Measurements from ENCODE around the gene NCAPG2. TPM values are rescaled to one million over a fixed set of nuclear protein-coding genes. Genes with fewer than 3 reads are reported as not detected.
"Not testable (repeated sequence)": the region's sequence is repeated elsewhere in the genome, so short reads cannot be mapped to it uniquely, and the experiment has no call there.

The NCAPG2 gene
- total and polyA plus RNA-seq, 2 donors (not counting 1 experiment from before 2014, with no cell fraction given), result 10.9 to 18.7 TPM

DNA sequence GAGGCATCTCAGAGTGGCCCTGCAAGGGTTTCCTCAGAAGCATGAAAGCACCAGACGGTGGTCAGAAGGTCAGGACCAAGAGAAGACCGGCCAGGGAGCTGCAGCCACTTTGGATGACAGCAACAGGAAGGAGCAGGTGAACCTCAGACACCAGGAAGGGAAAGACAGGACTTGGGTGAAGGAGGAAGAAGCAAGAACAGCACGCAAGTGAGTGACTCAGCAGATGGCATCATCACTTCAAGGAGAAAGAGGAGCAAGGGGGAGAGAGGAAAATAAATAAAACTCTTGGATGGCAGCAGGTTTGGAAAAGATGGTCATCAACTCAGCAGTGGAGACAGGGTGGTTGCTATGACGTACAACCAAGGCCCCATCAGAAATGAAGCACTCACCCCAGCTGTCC lies 31.6 kb downstream of the NCAPG2 start:
- H3K4me1 ChIP-seq (ENCODE audit: control insufficient read depth, extremely low read depth, insufficient read depth, low read length), result no peaks in the 10 kb centered on the region
- no peaks in the 10 kb centered on the region for H3K27me3 ChIP-seq (ENCODE audit: control insufficient read depth, insufficient read depth, low read length)
- H3K27ac ChIP-seq (ENCODE audit: insufficient read depth, low read length), result no peak overlapping the region
- H3K4me2 ChIP-seq (ENCODE audit: extremely low read depth, insufficient read depth, low read length), result no peak overlapping the region
- H3K9me3 ChIP-seq (ENCODE audit: control insufficient read depth, insufficient read depth, low read depth, low read length), result no peaks in the 10 kb centered on the region
- no peaks in the 10 kb centered on the region for H4K20me1 ChIP-seq (ENCODE audit: control insufficient read depth, extremely low read depth, insufficient read depth, low read length)
- no peak overlapping the region for H3K4me3 ChIP-seq (replicated peaks in 1 of 4; ENCODE audit: control extremely low read depth in 1 of 4, insufficient read depth in 1 of 4, low read depth in 3 of 4, low read length in 4 of 4)
- H3K79me2 ChIP-seq (ENCODE audit: control insufficient read depth, insufficient read depth, low read length), result no peaks in the 10 kb centered on the region
- DNase-seq (ENCODE audit: low read depth in 2 of 2), result peak; percentile 24 to 40
- no peak overlapping the region for H2AFZ ChIP-seq (ENCODE audit: low read length)
- H3K9ac ChIP-seq (ENCODE audit: insufficient read depth, low read length), result no peak overlapping the region
- TF ChIP-seq, protein P1, sequence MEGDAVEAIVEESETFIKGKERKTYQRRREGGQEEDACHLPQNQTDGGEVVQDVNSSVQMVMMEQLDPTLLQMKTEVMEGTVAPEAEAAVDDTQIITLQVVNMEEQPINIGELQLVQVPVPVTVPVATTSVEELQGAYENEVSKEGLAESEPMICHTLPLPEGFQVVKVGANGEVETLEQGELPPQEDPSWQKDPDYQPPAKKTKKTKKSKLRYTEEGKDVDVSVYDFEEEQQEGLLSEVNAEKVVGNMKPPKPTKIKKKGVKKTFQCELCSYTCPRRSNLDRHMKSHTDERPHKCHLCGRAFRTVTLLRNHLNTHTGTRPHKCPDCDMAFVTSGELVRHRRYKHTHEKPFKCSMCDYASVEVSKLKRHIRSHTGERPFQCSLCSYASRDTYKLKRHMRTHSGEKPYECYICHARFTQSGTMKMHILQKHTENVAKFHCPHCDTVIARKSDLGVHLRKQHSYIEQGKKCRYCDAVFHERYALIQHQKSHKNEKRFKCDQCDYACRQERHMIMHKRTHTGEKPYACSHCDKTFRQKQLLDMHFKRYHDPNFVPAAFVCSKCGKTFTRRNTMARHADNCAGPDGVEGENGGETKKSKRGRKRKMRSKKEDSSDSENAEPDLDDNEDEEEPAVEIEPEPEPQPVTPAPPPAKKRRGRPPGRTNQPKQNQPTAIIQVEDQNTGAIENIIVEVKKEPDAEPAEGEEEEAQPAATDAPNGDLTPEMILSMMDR (conservative IDR thresholded peaks at IDR 0.05 in 1 of 2, IDR thresholded peaks at IDR 0.05 in 1 of 2; ENCODE audit: low read depth in 1 of 2, low read length in 2 of 2), result no peak
- TF ChIP-seq EZH2 (IDR thresholded peaks at IDR 0.05; ENCODE audit: low read length, missing control alignments), result no peak
- peaks cover 14% of the 10 kb centered on the region for H3K36me3 ChIP-seq (ENCODE audit: control insufficient read depth, insufficient read depth, low read length)

DNA sequence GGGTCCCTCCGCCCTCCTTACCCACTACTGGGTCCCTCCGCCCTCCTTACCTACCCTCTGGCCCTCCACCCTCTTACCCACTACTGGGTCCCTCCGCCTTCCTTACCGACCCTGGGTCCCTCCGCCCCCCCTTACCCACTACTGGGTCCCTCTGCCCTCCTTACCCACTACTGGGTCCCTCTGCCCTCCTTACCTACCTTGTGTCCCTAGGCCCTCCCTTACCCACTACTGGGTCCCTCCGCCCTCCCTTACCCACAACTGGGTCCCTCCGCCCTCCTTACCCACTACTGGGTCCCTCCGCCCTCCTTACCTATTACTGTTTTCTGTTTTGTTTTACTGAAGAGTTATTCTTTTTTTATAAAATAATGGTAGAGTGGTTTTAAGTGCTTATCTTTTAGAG lies 36.5 kb downstream of the NCAPG2 start:
- not testable (repeated sequence) for H3K27ac ChIP-seq (ENCODE audit: insufficient read depth, low read length); H3K4me2 ChIP-seq (ENCODE audit: extremely low read depth, insufficient read depth, low read length); H3K4me3 ChIP-seq (replicated peaks in 1 of 4; ENCODE audit: control extremely low read depth in 1 of 4, insufficient read depth in 1 of 4, low read depth in 3 of 4, low read length in 4 of 4); H3K4me1 ChIP-seq (ENCODE audit: control insufficient read depth, extremely low read depth, insufficient read depth, low read length); DNase-seq (ENCODE audit: low read depth in 2 of 2); H3K79me2 ChIP-seq (ENCODE audit: control insufficient read depth, insufficient read depth, low read length); H3K9me3 ChIP-seq (ENCODE audit: control insufficient read depth, insufficient read depth, low read depth, low read length); H4K20me1 ChIP-seq (ENCODE audit: control insufficient read depth, extremely low read depth, insufficient read depth, low read length); H3K36me3 ChIP-seq (ENCODE audit: control insufficient read depth, insufficient read depth, low read length); H3K9ac ChIP-seq (ENCODE audit: insufficient read depth, low read length); H2AFZ ChIP-seq (ENCODE audit: low read length); H3K27me3 ChIP-seq (ENCODE audit: control insufficient read depth, insufficient read depth, low read length)

DNA sequence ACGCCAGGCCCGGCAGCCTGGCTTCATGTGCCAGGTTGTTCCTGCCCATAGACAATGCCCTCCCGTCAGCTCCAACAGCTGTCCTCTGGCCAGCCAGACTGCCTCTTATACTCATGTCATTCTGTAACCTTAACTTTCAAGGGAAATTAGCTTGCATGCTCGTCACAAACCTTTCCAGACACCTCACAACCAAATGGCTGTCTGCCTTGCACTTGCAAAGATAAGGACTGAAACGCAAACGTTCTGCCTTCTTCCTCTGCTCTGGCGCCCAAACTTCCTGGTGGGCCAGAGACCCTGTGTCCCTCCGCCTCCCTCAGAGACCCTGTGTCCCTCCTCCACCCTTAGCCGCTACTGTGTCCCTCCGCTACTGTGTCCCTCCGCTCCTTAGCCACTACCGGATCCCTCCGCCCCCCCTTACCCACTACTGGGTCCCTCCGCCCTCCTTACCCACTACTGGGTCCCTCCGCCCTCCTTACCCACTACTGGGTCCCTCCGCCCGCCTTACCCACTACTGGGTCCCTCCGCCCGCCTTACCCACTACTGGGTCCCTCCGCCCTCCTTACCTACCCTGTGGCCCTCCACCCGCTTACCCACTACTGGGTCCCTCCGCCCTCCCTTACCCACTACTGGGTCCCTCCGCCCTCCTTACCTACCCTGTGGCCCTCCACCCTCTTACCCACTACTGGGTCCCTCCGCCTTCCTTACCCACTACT lies 37.5 kb downstream of the NCAPG2 start:
- H3K9ac ChIP-seq (ENCODE audit: insufficient read depth, low read length); H3K9me3 ChIP-seq (ENCODE audit: control insufficient read depth, insufficient read depth, low read depth, low read length); H3K27me3 ChIP-seq (ENCODE audit: control insufficient read depth, insufficient read depth, low read length); H3K36me3 ChIP-seq (ENCODE audit: control insufficient read depth, insufficient read depth, low read length); H3K4me1 ChIP-seq (ENCODE audit: control insufficient read depth, extremely low read depth, insufficient read depth, low read length); H3K4me3 ChIP-seq (replicated peaks in 1 of 4; ENCODE audit: control extremely low read depth in 1 of 4, insufficient read depth in 1 of 4, low read depth in 3 of 4, low read length in 4 of 4); H3K27ac ChIP-seq (ENCODE audit: insufficient read depth, low read length); DNase-seq (ENCODE audit: low read depth in 2 of 2); H2AFZ ChIP-seq (ENCODE audit: low read length); H4K20me1 ChIP-seq (ENCODE audit: control insufficient read depth, extremely low read depth, insufficient read depth, low read length); H3K79me2 ChIP-seq (ENCODE audit: control insufficient read depth, insufficient read depth, low read length); H3K4me2 ChIP-seq (ENCODE audit: extremely low read depth, insufficient read depth, low read length): not testable (repeated sequence)

DNA sequence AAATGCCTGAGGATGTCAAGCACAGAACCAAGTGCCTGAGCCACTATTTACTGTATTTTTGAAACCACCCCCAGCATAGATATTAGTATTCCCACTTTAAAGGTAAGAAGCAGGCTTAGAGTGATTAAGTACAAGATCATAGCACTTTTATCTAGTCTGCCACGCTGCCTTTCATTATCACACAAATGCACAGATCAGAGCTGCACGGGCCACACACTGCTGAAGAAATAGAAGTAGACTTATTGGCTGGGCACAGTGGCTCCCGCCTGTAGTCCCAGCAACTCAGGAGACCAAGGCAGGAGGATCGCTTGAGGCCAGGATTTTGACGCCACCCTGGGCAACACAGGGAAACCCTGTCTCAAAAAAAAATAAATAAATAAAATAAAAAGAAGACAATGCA lies 38.2 kb downstream of the NCAPG2 start:
- H3K9me3 ChIP-seq (ENCODE audit: control insufficient read depth, insufficient read depth, low read depth, low read length), result no peaks in the 10 kb centered on the region
- H3K4me2 ChIP-seq (ENCODE audit: extremely low read depth, insufficient read depth, low read length), result no peak overlapping the region
- no peaks in the 10 kb centered on the region for H4K20me1 ChIP-seq (ENCODE audit: control insufficient read depth, extremely low read depth, insufficient read depth, low read length)
- no peak overlapping the region for H3K4me3 ChIP-seq (replicated peaks in 1 of 4; ENCODE audit: control extremely low read depth in 1 of 4, insufficient read depth in 1 of 4, low read depth in 3 of 4, low read length in 4 of 4)
- H3K79me2 ChIP-seq (ENCODE audit: control insufficient read depth, insufficient read depth, low read length), result no peaks in the 10 kb centered on the region
- H3K27me3 ChIP-seq (ENCODE audit: control insufficient read depth, insufficient read depth, low read length), result no peaks in the 10 kb centered on the region
- no peak overlapping the region for H2AFZ ChIP-seq (ENCODE audit: low read length)
- no peak for TF ChIP-seq EZH2 (IDR thresholded peaks at IDR 0.05; ENCODE audit: low read length, missing control alignments)
- TF ChIP-seq, protein P1 (conservative IDR thresholded peaks at IDR 0.05 in 1 of 2, IDR thresholded peaks at IDR 0.05 in 1 of 2; ENCODE audit: low read depth in 1 of 2, low read length in 2 of 2), result no peak
- DNase-seq (ENCODE audit: low read depth in 2 of 2), result no peak
- no peak overlapping the region for H3K9ac ChIP-seq (ENCODE audit: insufficient read depth, low read length)
- H3K36me3 ChIP-seq (ENCODE audit: control insufficient read depth, insufficient read depth, low read length), result peaks cover 5% of the 10 kb centered on the region
- H3K4me1 ChIP-seq (ENCODE audit: control insufficient read depth, extremely low read depth, insufficient read depth, low read length), result no peaks in the 10 kb centered on the region
- H3K27ac ChIP-seq (ENCODE audit: insufficient read depth, low read length), result no peak overlapping the region
